Measurements from ENCODE around the gene DLG2.

The DLG2 gene

DNA sequence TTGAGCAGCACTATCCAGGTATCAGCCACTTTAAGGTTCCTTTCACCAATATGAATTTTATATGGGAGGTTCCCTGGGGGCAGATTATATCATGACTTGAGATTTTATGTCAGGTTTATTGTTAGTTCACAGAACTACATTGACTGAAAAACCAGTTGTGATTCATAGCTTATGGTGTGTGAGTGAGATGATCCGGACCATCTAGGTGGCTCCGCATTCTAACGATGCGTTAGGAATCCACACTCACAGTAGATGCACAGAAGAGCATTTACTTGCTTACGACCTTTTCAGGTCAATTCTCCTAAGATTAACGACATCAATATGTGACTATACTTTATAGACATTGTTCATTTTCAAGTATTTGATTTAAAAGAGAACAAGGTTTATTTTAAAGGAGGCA, 1356.7 kb downstream of the DLG2 start:
- no peak for DNase-seq (ENCODE audit: low read depth, low spot score)

DNA sequence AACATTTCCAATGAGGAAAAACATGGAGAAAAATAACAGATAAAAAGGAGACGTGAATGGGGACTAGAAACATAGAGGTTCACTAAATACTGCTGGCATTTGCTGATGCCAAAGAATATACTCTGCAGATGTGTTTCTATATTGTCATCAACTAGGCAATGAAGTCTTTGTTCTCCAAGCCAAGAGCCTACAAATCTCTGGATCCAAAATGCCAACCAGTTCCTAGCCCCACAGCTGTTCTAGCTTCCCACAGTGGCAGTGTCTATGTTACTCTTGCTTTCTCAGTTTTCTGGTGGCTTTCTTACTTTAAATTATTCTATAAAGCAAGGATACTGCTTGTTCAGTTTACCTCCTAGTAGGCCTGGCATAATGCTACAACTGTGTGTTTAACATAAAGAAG, 1363.1 kb downstream of the DLG2 start:
- no peak for DNase-seq (ENCODE audit: low read depth, low spot score)

- DNase-seq (ENCODE audit: low read depth, low spot score) = no peak
Observed at GRCh38 chr11:84261707-84262106, 1365.4 kb downstream of the DLG2 start.

DNA sequence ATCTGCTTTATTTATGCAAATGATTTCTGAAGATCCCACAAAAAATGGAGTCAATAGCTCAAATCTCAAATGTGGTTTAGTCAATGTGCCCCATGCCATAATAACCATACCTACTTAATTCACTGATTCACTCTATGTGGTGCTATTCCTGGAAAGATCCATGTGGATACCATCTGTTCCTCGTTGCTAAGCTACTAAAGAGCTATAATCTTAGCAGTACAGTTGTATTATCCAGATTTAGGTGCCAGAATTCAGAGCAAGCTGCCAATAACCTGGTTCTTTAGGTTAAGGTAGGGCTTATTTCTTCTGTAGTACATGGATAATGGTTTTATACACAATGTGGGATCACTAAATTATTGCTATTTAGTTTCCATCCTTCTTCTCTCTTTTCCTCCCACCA, 1366.3 kb downstream of the DLG2 start:
- DNase-seq (ENCODE audit: low read depth, low spot score) = no peak

- DNase-seq (ENCODE audit: low read depth, low spot score) = no peak
Observed at GRCh38 chr11:84256618-84257017, 1370.5 kb downstream of the DLG2 start.

DNA sequence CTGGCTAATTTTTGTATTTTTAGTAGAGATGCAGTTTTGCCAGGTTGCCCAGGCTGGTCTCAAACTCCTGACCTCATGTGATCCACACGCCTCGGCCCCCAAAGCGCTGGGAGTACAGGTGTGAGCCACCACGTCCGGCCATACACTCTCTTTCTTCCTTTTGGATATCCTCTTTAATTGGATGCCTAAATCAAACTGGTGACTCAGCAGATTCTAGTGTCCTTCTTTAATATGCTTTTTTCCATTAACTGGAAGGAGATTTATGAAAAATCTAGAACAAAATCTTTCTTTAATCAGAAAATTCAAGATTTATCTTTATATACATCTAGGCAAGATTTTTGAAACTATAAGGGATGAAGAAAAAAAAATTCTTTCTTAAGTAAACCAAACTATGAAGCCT, 1371.7 kb downstream of the DLG2 start:
- DNase-seq (ENCODE audit: low read depth, low spot score) = no peak

DNA sequence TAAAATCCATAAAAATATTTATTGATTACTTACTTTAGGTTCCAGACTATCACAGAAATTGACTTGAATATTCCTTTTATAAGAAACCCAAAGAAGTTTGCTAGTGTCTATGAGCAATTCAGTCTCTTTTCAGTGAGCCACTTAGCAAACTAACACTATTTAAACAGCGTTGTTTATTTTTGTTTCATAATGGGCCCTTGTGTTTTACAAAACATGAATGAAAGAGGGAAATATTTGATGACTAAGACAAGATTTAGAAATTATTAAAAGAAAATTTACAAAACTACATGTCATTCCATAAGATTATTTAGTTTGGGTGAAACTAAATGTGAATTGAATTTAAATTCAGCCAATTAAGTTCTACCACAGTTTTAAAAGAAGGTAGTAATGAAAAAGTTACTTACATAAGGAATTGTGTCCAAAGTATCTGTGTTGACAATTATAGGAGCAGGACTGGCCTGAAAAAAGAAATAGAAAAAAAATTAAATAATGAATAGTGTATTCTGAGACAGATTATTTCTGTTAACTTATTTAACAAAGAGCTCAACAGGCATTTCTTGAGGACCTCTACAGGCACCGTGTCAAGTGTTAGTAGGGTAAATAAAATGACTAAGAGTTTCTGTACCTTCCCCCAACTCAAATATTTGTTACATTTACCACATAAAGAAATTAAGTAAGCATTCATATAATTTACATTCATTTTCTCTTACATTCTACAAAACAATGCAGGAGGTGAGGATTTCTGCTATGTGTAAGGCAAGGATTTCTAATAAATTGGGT, 1376.1 kb downstream of the DLG2 start:
- DNase-seq (ENCODE audit: low read depth, low spot score) = no peak

GRCh38 chr11:84249344-84250135, 1377.6 kb downstream of the DLG2 start:
- no peak for DNase-seq (ENCODE audit: low read depth, low spot score)

DNA sequence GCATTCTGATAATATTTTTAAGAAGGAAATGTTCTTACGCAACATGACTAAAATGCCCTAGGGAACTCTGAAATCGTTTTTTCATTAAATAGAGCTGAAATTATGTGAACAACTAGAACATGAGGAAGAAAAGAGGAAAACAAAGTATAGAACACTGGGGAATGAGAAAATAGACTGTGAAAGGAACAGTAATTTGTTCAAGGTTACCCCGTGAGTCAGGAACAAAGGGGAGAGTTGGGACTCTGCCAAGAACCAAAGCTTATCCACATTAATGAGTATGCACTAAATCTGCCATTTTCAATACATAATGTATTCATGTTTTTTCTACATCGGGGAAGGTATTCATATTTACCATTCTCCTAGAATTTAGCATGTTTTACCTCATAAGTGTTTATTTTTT, 1379.2 kb downstream of the DLG2 start:
- no peak for DNase-seq (ENCODE audit: low read depth, low spot score)

- DNase-seq (ENCODE audit: low read depth, low spot score) = no peak
Observed at GRCh38 chr11:84247129-84247528, 1380.0 kb downstream of the DLG2 start.

- DNase-seq (ENCODE audit: low read depth, low spot score) = no peak
Observed at GRCh38 chr11:84243629-84244263, 1383.4 kb downstream of the DLG2 start.

GRCh38 chr11:84241343-84242131, 1385.6 kb downstream of the DLG2 start:
- no peak for DNase-seq (ENCODE audit: low read depth, low spot score)

DNA sequence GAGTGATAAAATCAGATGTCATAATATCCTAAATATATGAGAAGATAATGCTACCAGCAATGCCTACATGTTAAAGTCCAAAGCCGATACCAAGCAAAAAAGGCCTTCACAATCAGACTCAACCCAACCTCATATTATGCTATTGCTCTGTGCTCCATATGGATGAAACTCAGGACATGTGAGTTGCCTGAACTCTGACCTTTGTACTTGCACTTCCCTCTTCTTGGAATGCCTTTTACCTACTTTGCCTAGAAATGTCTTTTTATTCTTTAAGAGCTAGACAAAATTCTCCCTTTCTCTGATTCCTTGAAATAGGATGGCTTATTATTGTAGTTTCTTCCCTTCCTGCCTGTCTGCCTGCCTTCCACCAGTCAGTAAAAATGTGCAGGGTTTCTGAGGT, 1386.3 kb downstream of the DLG2 start:
- DNase-seq (ENCODE audit: low read depth, low spot score) = no peak

DNA sequence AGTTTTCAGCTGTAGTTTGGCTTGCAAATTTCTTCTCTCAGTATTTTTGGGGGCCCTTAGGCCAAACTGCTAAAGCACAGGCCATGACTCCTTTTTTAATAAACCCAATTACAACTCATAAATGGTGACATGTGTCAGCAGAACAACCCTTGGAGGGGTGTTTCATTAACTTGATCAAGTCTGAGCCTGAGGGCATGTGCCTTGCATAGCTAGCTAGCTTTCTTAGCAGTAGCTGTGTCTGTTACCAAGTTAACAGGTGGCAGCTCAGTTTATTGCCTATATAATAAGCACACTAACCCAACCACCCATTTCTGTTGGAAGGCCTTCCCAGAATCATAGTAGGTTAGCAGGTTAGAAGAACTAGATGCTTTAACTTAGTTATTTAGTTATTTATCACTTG, 1390.7 kb downstream of the DLG2 start:
- no peak for DNase-seq (ENCODE audit: low read depth, low spot score)

GRCh38 chr11:84234462-84235202, 1392.5 kb downstream of the DLG2 start:
- no peak for DNase-seq (ENCODE audit: low read depth, low spot score)

GRCh38 chr11:84234011-84234410, 1393.1 kb downstream of the DLG2 start:
- no peak for DNase-seq (ENCODE audit: low read depth, low spot score)

DNA sequence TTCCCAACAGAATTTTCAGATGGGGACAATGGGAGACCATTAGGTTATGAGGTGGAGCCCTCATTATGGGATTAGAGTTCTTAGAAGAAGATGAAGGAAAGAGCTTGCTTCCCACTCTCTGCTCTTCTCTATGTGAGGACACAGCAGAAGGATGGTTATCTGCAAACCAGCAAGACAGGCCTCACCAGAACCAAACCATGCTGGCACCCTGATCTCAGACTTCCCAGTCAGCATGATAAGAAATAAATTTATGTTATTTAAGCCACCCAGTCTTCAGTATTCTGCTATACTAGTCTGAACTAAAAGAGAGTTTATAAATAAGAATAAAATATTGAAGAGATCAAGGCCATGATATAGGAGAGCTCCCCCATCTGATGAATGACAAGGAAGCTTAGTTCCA, 1394.6 kb downstream of the DLG2 start:
- DNase-seq (ENCODE audit: low read depth, low spot score) = no peak

- DNase-seq (ENCODE audit: low read depth, low spot score) = no peak
Observed at GRCh38 chr11:84230402-84230801, 1396.7 kb downstream of the DLG2 start.

DNA sequence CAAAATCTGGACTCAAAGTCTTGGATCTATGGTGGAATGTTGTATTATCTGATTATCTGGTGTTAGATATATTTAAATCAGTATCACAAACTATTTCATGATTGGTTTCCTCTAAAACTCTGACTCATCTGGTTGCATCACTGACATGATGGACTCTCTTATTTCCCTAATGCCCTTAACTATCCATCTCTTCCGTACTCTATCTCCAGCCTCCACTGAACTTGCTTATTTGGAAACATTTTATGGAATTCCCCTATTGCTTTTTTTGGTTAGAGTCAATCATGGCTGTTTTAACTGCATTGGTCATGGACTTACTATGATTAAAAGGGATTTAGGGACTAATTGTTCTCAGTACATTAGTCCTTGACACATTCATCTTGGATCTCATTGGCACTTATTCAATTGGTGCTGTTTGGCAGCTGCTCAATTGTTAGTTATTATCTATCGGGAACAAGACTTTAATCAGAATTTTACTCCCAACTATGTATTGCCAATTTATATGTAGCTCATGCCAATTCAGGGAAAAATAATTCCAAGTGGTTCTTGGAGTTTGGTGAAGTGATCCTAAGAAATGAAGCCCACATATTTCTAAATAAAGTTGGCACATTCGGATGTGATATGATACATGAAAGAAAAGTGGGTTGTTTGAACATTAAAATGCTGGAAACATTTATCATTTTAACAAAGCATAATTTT, 1399.0 kb downstream of the DLG2 start:
- no peak for DNase-seq (ENCODE audit: low read depth, low spot score)

DNA sequence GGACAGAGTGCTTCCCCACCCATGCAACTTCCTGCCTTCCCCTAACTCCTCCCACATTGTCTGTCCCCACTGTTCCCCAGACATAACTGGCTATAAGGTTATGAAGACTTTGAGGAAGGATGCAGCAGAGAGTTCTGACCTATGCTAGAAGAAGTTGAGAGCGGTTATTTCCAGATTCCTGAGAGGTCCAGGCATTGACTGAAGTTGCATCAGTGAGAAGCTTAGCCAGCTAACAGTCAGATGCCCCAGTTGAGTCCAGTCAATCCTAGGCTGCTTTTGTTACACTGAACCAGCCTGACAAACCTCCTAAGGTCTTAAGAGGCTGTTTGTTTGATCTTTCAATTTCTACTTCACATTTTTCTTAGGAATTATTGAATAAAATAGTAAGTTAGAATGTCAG, 1403.1 kb downstream of the DLG2 start:
- no peak for DNase-seq (ENCODE audit: low read depth, low spot score)

GRCh38 chr11:84218318-84218717, 1408.8 kb downstream of the DLG2 start:
- no peak for DNase-seq (ENCODE audit: low read depth, low spot score)

Data from activated CD4-positive, CD25-positive, alpha-beta regulatory T cell treated with anti-CD3 and anti-CD28 coated beads, Interleukin-2, amount 50 U/mL, for 16 hours (primary cell).